ENCODE data around the gene SNX9. TPM values are rescaled to one million over a fixed set of nuclear protein-coding genes. Genes with fewer than 3 reads are reported as not detected.

The SNX9 gene
- total and polyA plus RNA-seq, 2 donors (not counting 1 experiment from before 2014, with no cell fraction given) = 56.8 to 117 TPM

DNA sequence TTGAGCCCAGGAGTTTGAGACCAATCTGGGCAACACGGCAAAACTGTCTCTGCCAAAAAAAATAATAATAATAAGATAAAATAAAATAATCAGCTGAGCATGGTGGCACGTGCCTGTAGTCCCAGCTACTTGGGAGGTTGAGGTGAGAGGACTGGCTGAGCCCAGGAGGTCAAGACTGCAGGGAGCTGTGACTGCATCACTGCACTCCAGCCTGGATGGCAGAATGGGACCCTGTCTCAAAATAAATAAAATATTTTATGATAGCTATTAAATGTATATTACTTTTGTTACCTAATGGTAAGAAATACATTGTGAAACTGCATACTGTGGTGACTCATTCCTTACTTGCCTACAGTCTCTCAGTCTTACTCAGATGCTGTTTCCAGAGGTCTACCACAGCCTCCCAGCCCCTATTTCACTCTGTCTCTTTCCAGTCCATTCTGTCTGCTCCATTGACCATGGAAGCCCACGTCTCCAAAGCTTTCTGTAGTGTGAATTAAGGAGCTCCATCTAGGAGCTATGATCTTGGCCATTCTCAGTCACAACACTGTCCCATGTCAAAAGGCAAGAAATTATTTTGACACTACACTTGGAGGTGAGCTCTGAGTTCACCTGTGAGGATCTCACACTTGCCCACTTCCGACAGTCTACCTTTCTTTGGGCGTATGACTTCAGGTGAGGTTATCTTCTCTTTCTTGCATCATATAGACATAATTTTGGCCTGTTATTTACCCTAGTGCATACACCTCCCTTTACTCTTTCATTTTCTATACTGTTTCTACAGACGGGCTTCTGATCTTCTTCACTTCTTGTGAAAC is 22.4 kb upstream of the SNX9 start:
- Histone ChIP-seq H3K4me3 (replicated peaks in 1 of 4; ENCODE audit: control extremely low read depth in 1 of 4, insufficient read depth in 1 of 4, low read depth in 3 of 4, low read length in 4 of 4) (no peak overlapping the region), H3K79me2 (ENCODE audit: control insufficient read depth, insufficient read depth, low read length) (no peaks in the 10 kb centered on the region), H3K9me3 (ENCODE audit: control insufficient read depth, insufficient read depth, low read depth, low read length) (no peaks in the 10 kb centered on the region), H3K27ac (ENCODE audit: insufficient read depth, low read length) (no peak overlapping the region), H4K20me1 (ENCODE audit: control insufficient read depth, extremely low read depth, insufficient read depth, low read length) (no peaks in the 10 kb centered on the region), H3K4me2 (ENCODE audit: extremely low read depth, insufficient read depth, low read length) (peak overlapping the region; percentile 2), H3K9ac (ENCODE audit: insufficient read depth, low read length) (no peak overlapping the region), H2AFZ (ENCODE audit: low read length) (no peak overlapping the region), H3K4me1 (ENCODE audit: control insufficient read depth, extremely low read depth, insufficient read depth, low read length) (peaks cover 2% of the 10 kb centered on the region), H3K27me3 (ENCODE audit: control insufficient read depth, insufficient read depth, low read length) (no peaks in the 10 kb centered on the region), H3K36me3 (ENCODE audit: control insufficient read depth, insufficient read depth, low read length) (no peaks in the 10 kb centered on the region)
- TF ChIP-seq CTCF (conservative IDR thresholded peaks at IDR 0.05 in 1 of 2, IDR thresholded peaks at IDR 0.05 in 1 of 2; ENCODE audit: low read depth in 1 of 2, low read length in 2 of 2) (no peak), EZH2 (IDR thresholded peaks at IDR 0.05; ENCODE audit: low read length, missing control alignments) (no peak)
- peak; percentile 69 to 82 for DNase-seq (ENCODE audit: low read depth in 2 of 2)

- Histone ChIP-seq H3K79me2 (ENCODE audit: control insufficient read depth, insufficient read depth, low read length) (no peaks in the 10 kb centered on the region), H4K20me1 (ENCODE audit: control insufficient read depth, extremely low read depth, insufficient read depth, low read length) (no peaks in the 10 kb centered on the region), H3K27me3 (ENCODE audit: control insufficient read depth, insufficient read depth, low read length) (no peaks in the 10 kb centered on the region), H2AFZ (ENCODE audit: low read length) (peak overlapping the region; percentile 68), H3K36me3 (ENCODE audit: control insufficient read depth, insufficient read depth, low read length) (no peaks in the 10 kb centered on the region), H3K9me3 (ENCODE audit: control insufficient read depth, insufficient read depth, low read depth, low read length) (no peaks in the 10 kb centered on the region), H3K4me2 (ENCODE audit: extremely low read depth, insufficient read depth, low read length) (no peak overlapping the region), H3K9ac (ENCODE audit: insufficient read depth, low read length) (no peak overlapping the region), H3K4me1 (ENCODE audit: control insufficient read depth, extremely low read depth, insufficient read depth, low read length) (peaks cover 2% of the 10 kb centered on the region), H3K4me3 (replicated peaks in 1 of 4; ENCODE audit: control extremely low read depth in 1 of 4, insufficient read depth in 1 of 4, low read depth in 3 of 4, low read length in 4 of 4) (no peak overlapping the region), H3K27ac (ENCODE audit: insufficient read depth, low read length) (no peak overlapping the region)
- DNase-seq (ENCODE audit: low read depth in 2 of 2) = no peak
- no peak for TF ChIP-seq EZH2 (IDR thresholded peaks at IDR 0.05; ENCODE audit: low read length, missing control alignments)
- no peak for TF ChIP-seq CTCF (conservative IDR thresholded peaks at IDR 0.05 in 1 of 2, IDR thresholded peaks at IDR 0.05 in 1 of 2; ENCODE audit: low read depth in 1 of 2, low read length in 2 of 2)
Observed at GRCh38 chr6:157804448-157805327, 18.4 kb upstream of the SNX9 start.

Data from fibroblast of lung (primary cell).